H9 (cell line): Measurements from ENCODE around the gene STKLD1. TPM values are rescaled to one million over a fixed set of nuclear protein-coding genes. Genes with fewer than 3 reads are reported as not detected.

ENCODE experiments used
- DNase-seq: peaks from one replicate; pipeline ENCODE4 v3.0.0-alpha.2; 2017
- H2AFZ ChIP-seq: one replicate; pipeline ENCODE4 v1.6.1; 2013; ENCODE audit warnings: mild to moderate bottlenecking, low read length, control low read depth, moderate library complexity
- H2AK5ac ChIP-seq: 2 replicates; pipeline ENCODE4 v1.6.1; 2013; ENCODE audit warnings: low read length, control low read depth, mixed read lengths; ENCODE audit not compliant: insufficient read length
- H2BK120ac ChIP-seq: one replicate; pipeline ENCODE4 v1.6.1; 2013; ENCODE audit warnings: low read depth, mild to moderate bottlenecking, low read length, control low read depth, inconsistent platforms; ENCODE audit not compliant: poor library complexity, severe bottlenecking
- H2BK12ac ChIP-seq: 2 replicates; pipeline ENCODE4 v1.6.1; 2013; ENCODE audit warnings: low read length, control low read depth, mixed read lengths, low read depth; ENCODE audit not compliant: insufficient read length
- H2BK15ac ChIP-seq: 2 replicates; pipeline ENCODE4 v1.6.1; 2013; ENCODE audit warnings: low read depth, low read length, control low read depth
- H2BK20ac ChIP-seq: one replicate; pipeline ENCODE4 v1.6.1; 2013; ENCODE audit warnings: low read depth, mild to moderate bottlenecking, low read length, control low read depth, inconsistent platforms; ENCODE audit not compliant: poor library complexity, severe bottlenecking
- H2BK5ac ChIP-seq: 2 replicates; pipeline ENCODE4 v1.6.1; 2013; ENCODE audit warnings: low read length, control low read depth, mixed read lengths; ENCODE audit not compliant: insufficient read length
- H3K14ac ChIP-seq: 2 replicates; pipeline ENCODE4 v1.6.1; 2013; ENCODE audit warnings: low read length, control low read depth; ENCODE audit not compliant: insufficient read depth
- H3K18ac ChIP-seq: 2 replicates; pipeline ENCODE4 v1.6.1; 2013; ENCODE audit warnings: low read depth, mild to moderate bottlenecking, mixed read lengths, low read length, control low read depth; ENCODE audit not compliant: insufficient read length
- H3K23ac ChIP-seq: 2 replicates; pipeline ENCODE4 v1.6.1; 2013; ENCODE audit warnings: low read length, control low read depth, mixed read lengths, low read depth; ENCODE audit not compliant: insufficient read length
- H3K23me2 ChIP-seq: 2 replicates; pipeline ENCODE4 v1.6.1; 2013; ENCODE audit warnings: low read depth, mild to moderate bottlenecking, mixed read lengths, low read length, control low read depth; ENCODE audit not compliant: insufficient read length, poor library complexity, severe bottlenecking
- H3K27ac ChIP-seq: 2 replicates; pipeline ENCODE4 v1.5.1; 2013; ENCODE audit warnings: low read length, control low read depth, mixed read lengths, low read depth; ENCODE audit not compliant: insufficient read length
- H3K27me3 ChIP-seq: 2 replicates; pipeline ENCODE4 v1.6.1; 2013; ENCODE audit warnings: low read length, control low read depth, inconsistent platforms; ENCODE audit not compliant: insufficient read depth
- H3K4ac ChIP-seq: 2 replicates; pipeline ENCODE4 v1.6.1; 2013; ENCODE audit warnings: low read depth, mild to moderate bottlenecking, control low read depth, inconsistent platforms, low read length, moderate library complexity
- H3K4me1 ChIP-seq: 2 replicates; pipeline ENCODE4 v1.6.1; 2013; ENCODE audit warnings: low read length, control low read depth, inconsistent platforms; ENCODE audit not compliant: insufficient read depth
- H3K4me2 ChIP-seq: 2 replicates; pipeline ENCODE4 v1.6.1; 2013; ENCODE audit warnings: low read length, control low read depth, mixed read lengths; ENCODE audit not compliant: insufficient read length, insufficient read depth
- H3K56ac ChIP-seq: 2 replicates; pipeline ENCODE4 v1.6.1; 2013; ENCODE audit warnings: low read depth, mild to moderate bottlenecking, mixed read lengths, low read length, control low read depth; ENCODE audit not compliant: insufficient read length
- H3K79me1 ChIP-seq: 2 replicates; pipeline ENCODE4 v1.6.1; 2013; ENCODE audit warnings: low read depth, mild to moderate bottlenecking, moderate library complexity, low read length, control low read depth, inconsistent platforms; ENCODE audit not compliant: insufficient read depth, poor library complexity, severe bottlenecking
- H3K79me2 ChIP-seq: 2 replicates; pipeline ENCODE4 v1.6.1; 2013; ENCODE audit warnings: low read length, control low read depth, inconsistent platforms; ENCODE audit not compliant: insufficient read depth
- H3K9ac ChIP-seq: 2 replicates; pipeline ENCODE4 v1.6.1; 2013; ENCODE audit warnings: low read length, control low read depth, mixed read lengths; ENCODE audit not compliant: insufficient read length; ENCODE audit errors: extremely low read depth
- H3K9me3 ChIP-seq: one replicate; pipeline ENCODE4 v1.6.1; 2013; ENCODE audit warnings: low read depth, low read length, inconsistent platforms; ENCODE audit not compliant: control insufficient read depth
- H3T11ph ChIP-seq: one replicate; pipeline ENCODE4 v1.6.1; 2013; ENCODE audit warnings: mild to moderate bottlenecking, low read length, control low read depth, inconsistent platforms
- H4K20me1 ChIP-seq: one replicate; pipeline ENCODE4 v1.6.1; 2013; ENCODE audit not compliant: control insufficient read depth, insufficient read length, insufficient read depth
- H4K5ac ChIP-seq: 2 replicates; pipeline ENCODE4 v1.6.1; 2013; ENCODE audit warnings: low read depth, mild to moderate bottlenecking, mixed read lengths, low read length, control low read depth; ENCODE audit not compliant: insufficient read length
- H4K8ac ChIP-seq: replicated peaks from 2 replicates; pipeline ENCODE4 v1.6.1; 2013; ENCODE audit warnings: low read length, control low read depth, mixed read lengths, low read depth; ENCODE audit not compliant: insufficient read length
- H4K91ac ChIP-seq: 2 replicates; pipeline ENCODE4 v1.6.1; 2013; ENCODE audit warnings: low read depth, mild to moderate bottlenecking, moderate library complexity, mixed read lengths, low read length, control low read depth; ENCODE audit not compliant: insufficient read length
- H3K27ac Mint-ChIP-seq, 3 experiments: 2 replicates in 2 of 3; 3 replicates in 1 of 3; pipeline ENCODE4 v1.8.0; 2020 to 2021; ENCODE audit warnings: mixed read lengths in 3 of 3, mild to moderate bottlenecking in 1 of 3, moderate library complexity in 1 of 3
- H3K27me3 Mint-ChIP-seq: 2 replicates; pipeline ENCODE4 v1.8.0; 2021; ENCODE audit warnings: low read depth, mild to moderate bottlenecking, moderate library complexity, mixed read lengths
- H3K36me3 Mint-ChIP-seq, 3 experiments: 2 replicates in 2 of 3; 3 replicates in 1 of 3; pipeline ENCODE4 v1.8.0; 2020 to 2021; ENCODE audit warnings: low read depth in 3 of 3, mixed read lengths in 3 of 3; ENCODE audit not compliant: insufficient read depth in 1 of 3
- H3K4me1 Mint-ChIP-seq, 2 experiments: 2 replicates each; pipeline ENCODE4 v1.8.0; 2020; ENCODE audit warnings: mixed read lengths in 2 of 2
- H3K4me3 Mint-ChIP-seq, 2 experiments: 2 replicates in 1 of 2; 3 replicates in 1 of 2; pipeline ENCODE4 v1.8.0; 2020 to 2021; ENCODE audit warnings: mild to moderate bottlenecking in 2 of 2, mixed read lengths in 2 of 2, moderate library complexity in 1 of 2
- H3K9me3 Mint-ChIP-seq, 2 experiments: 2 replicates in 1 of 2; 3 replicates in 1 of 2; pipeline ENCODE4 v1.8.0; 2020; ENCODE audit warnings: mild to moderate bottlenecking in 2 of 2, mixed read lengths in 2 of 2, moderate library complexity in 1 of 2
- WGBS: extraction: QIAGEN DNeasy Blood & Tissue Kit; methylation state at CpG from one replicate; pipeline ENCODE4 v1.1.7; 2013; ENCODE audit warnings: missing lambda C conversion rate, low lambda C conversion rate, mixed read lengths; ENCODE audit not compliant: insufficient read length; ENCODE audit errors: extremely low coverage; 5-methylcytosine and 5-hydroxymethylcytosine counted together
- total RNA-seq: library from RNA; stranded (reverse); gene quantifications from 2 replicates; pipeline ENCODE4 v1.2.1, GENCODE V29; 2021
- TF ChIP-seq, protein P1 (sequence below): fragments of 200-600 bp; sonication (generic); conservative IDR thresholded peaks from 3 replicates; pipeline ENCODE4 v1.8.0; 2021; ENCODE audit warnings: antibody characterized with exemption, mild to moderate bottlenecking

Gene STKLD1
- total RNA-seq, 1 experiment from 2014 or later: 0.57 TPM

DNA sequence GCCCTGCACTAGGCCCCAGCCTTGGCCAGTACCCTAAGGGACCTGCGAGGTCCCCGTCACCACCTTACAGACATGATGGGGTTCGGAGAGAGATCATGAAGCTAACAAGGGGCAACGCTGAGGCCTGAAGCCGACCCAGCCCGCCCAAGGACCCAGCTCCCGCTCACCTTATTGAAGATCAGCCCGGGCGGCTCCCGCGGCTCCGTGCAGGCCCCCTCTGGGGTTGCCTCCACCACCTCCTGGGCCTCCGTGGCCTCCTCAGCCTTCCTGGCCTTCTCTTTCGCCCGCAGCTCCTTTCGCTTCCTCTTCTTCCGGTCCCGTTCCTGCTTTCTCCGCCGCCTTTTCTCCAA is 43.8 kb upstream of the STKLD1 start:
- Histone ChIP-seq H4K91ac (no peak overlapping the region), H3K18ac (no peak overlapping the region), H3K9me3 (no peaks in the 10 kb centered on the region), H3K4me1 (no peaks in the 10 kb centered on the region), H4K20me1 (no peaks in the 10 kb centered on the region), H4K5ac (no peak overlapping the region), H3K4me2 (no peak overlapping the region), H3K9ac (no peak overlapping the region), H2BK120ac (no peak overlapping the region), H3T11ph (no peak overlapping the region), H3K27ac (no peak overlapping the region), H2AFZ (no peak overlapping the region), H3K23me2 (peaks cover 3% of the 10 kb centered on the region), H3K14ac (no peak overlapping the region), H3K27me3 (no peaks in the 10 kb centered on the region), H4K8ac (no peak overlapping the region), H2AK5ac (no peak overlapping the region), H2BK5ac (no peak overlapping the region), H2BK20ac (no peak overlapping the region), H3K79me2 (peaks cover 3% of the 10 kb centered on the region; the same call in 1 of the 2 replicates), H3K23ac (no peak overlapping the region), H2BK15ac (no peak overlapping the region), H3K79me1 (no peaks in the 10 kb centered on the region), H2BK12ac (no peak overlapping the region), H3K4ac (no peak overlapping the region), H3K56ac (no peak overlapping the region)
- Mint-ChIP-seq H3K27me3 (peaks cover under 1% of the 10 kb centered on the region), H3K4me1 (peaks cover 18 to 22% of the 10 kb centered on the region in 2 experiments), H3K9me3 (peaks cover 10 to 16% of the 10 kb centered on the region in 2 experiments), H3K27ac (0 out of 7 replicates have a peak overlapping the region, but pooled peaks of 1 of the 3 experiments have one; percentile 39), H3K4me3 (no peak overlapping the region), H3K36me3 (peaks cover 34 to 59% (median 57%) of the 10 kb centered on the region in 3 experiments)
- no CpG with 5 or more reads among the region's 20 CpGs for WGBS
- TF ChIP-seq, protein P1, sequence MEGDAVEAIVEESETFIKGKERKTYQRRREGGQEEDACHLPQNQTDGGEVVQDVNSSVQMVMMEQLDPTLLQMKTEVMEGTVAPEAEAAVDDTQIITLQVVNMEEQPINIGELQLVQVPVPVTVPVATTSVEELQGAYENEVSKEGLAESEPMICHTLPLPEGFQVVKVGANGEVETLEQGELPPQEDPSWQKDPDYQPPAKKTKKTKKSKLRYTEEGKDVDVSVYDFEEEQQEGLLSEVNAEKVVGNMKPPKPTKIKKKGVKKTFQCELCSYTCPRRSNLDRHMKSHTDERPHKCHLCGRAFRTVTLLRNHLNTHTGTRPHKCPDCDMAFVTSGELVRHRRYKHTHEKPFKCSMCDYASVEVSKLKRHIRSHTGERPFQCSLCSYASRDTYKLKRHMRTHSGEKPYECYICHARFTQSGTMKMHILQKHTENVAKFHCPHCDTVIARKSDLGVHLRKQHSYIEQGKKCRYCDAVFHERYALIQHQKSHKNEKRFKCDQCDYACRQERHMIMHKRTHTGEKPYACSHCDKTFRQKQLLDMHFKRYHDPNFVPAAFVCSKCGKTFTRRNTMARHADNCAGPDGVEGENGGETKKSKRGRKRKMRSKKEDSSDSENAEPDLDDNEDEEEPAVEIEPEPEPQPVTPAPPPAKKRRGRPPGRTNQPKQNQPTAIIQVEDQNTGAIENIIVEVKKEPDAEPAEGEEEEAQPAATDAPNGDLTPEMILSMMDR: no peak
- DNase-seq: peak; percentile 18
